Fibroblast of lung (primary cell): ENCODE results near the gene RABGAP1L. TPM values are rescaled to one million over a fixed set of nuclear protein-coding genes. Genes with fewer than 3 reads are reported as not detected.
"Not testable (repeated sequence)": the region's sequence is repeated elsewhere in the genome, so short reads cannot be mapped to it uniquely, and the experiment has no call there.

Experiments
- DNase-seq, 2 donors: peaks; one replicate each; pipeline versions ENCODE4 v3.0.0 to v3.0.0-alpha.2; 2010; ENCODE audit warnings: low read depth in 2 of 2
- H2AFZ ChIP-seq: 2 replicates; pipeline ENCODE4 v1.5.1; 2012; ENCODE audit warnings: low read length, control low read depth, inconsistent platforms
- H3K27ac ChIP-seq: 2 replicates; pipeline ENCODE4 v1.5.1; 2011; ENCODE audit warnings: low read length, control low read depth; ENCODE audit not compliant: insufficient read depth
- H3K27me3 ChIP-seq: 2 replicates; pipeline ENCODE4 v1.5.1; 2011; ENCODE audit warnings: mild to moderate bottlenecking, low read length; ENCODE audit not compliant: control insufficient read depth, insufficient read depth
- H3K36me3 ChIP-seq: 2 replicates; pipeline ENCODE4 v1.5.1; 2011; ENCODE audit warnings: low read length; ENCODE audit not compliant: control insufficient read depth, insufficient read depth
- H3K4me1 ChIP-seq: 2 replicates; pipeline ENCODE4 v1.5.1; 2011; ENCODE audit warnings: low read length; ENCODE audit not compliant: control insufficient read depth, insufficient read depth; ENCODE audit errors: extremely low read depth
- H3K4me2 ChIP-seq: 2 replicates; pipeline ENCODE4 v1.5.1; 2011; ENCODE audit warnings: low read length, control low read depth; ENCODE audit not compliant: insufficient read depth; ENCODE audit errors: extremely low read depth
- H3K4me3 ChIP-seq, 4 experiments: fragments of 200-600 bp in 1 of 4; sonication (generic) in 1 of 4; replicated peaks in 1 of 4; 2 replicates each; pipeline ENCODE4 v1.5.1; 2011 to 2016; ENCODE audit warnings: low read length in 4 of 4, low read depth in 3 of 4, mild to moderate bottlenecking in 3 of 4, control low read depth in 2 of 4, inconsistent platforms in 1 of 4, mixed read lengths in 1 of 4; ENCODE audit not compliant: insufficient read depth in 1 of 4; ENCODE audit errors: control extremely low read depth in 1 of 4
- H3K79me2 ChIP-seq: 2 replicates; pipeline ENCODE4 v1.5.1; 2012; ENCODE audit warnings: mild to moderate bottlenecking, low read length, inconsistent platforms; ENCODE audit not compliant: control insufficient read depth, insufficient read depth
- H3K9ac ChIP-seq: 2 replicates; pipeline ENCODE4 v1.5.1; 2011; ENCODE audit warnings: mild to moderate bottlenecking, low read length, control low read depth; ENCODE audit not compliant: insufficient read depth
- H3K9me3 ChIP-seq: 2 replicates; pipeline ENCODE4 v1.5.1; 2012; ENCODE audit warnings: low read depth, low read length; ENCODE audit not compliant: control insufficient read depth, insufficient read depth
- H4K20me1 ChIP-seq: 2 replicates; pipeline ENCODE4 v1.5.1; 2011; ENCODE audit warnings: low read length; ENCODE audit not compliant: control insufficient read depth, insufficient read depth; ENCODE audit errors: extremely low read depth
- CTCF ChIP-seq, 2 donors: IDR thresholded peaks in 1 of 2; conservative IDR thresholded peaks in 1 of 2; 1 replicate in 1 of 2; 2 replicates in 1 of 2; pipeline ENCODE4 v1.5.1; 2011 to 2012; ENCODE audit warnings: low read length in 2 of 2, control low read depth in 1 of 2, inconsistent platforms in 1 of 2, low read depth in 1 of 2, mild to moderate bottlenecking in 1 of 2
- EZH2 ChIP-seq: IDR thresholded peaks from 2 replicates; pipeline ENCODE4 v1.5.1; 2012; ENCODE audit warnings: low read length, control low read depth, mild to moderate bottlenecking; ENCODE audit errors: missing control alignments
- polyA plus RNA-seq, 2 donors: library from polyadenylated mRNA; depleted of rRNA in 1 of 2; stranded (reverse) in 1 of 2; unstranded in 1 of 2; fragments of >200 nt; gene quantifications; 2 replicates each; pipeline ENCODE4 v1.2.1, GENCODE V29; 2011 to 2012; ENCODE audit warnings: missing spikeins in 1 of 2
- total RNA-seq: library from RNA; depleted of rRNA; stranded (reverse); fragments of >200 nt; gene quantifications from 2 replicates; pipeline ENCODE4 v1.2.1, GENCODE V29; 2014

RABGAP1L gene
- total and polyA plus RNA-seq, 2 donors (not counting 1 experiment from before 2014, with no cell fraction given): 33.8 to 36.5 TPM

- H3K79me2 ChIP-seq: no peaks in the 10 kb centered on the region
Measured at GRCh38 chr1:174136714-174137113, 22.6 kb upstream of the RABGAP1L start.

DNA sequence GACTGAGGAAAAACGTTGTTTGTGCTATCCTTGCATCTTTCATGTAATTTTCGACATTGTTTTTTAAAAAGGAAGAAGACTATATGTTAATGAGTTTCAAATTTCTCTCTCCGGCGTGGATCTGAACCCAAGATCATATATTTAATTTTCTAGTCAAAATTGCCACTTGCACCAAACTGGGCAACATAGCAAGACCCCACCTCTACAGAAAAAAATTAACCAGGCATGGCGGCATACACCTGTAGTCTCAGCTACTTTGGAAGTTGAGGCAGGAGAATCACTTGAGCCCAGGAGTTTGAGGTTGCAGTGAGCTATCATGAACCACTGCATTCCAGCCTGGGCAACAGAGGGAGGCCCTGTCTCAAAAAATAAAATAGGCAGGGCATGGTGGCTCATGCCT is 16.5 kb upstream of the RABGAP1L start:
- Histone ChIP-seq H3K9ac (no peak overlapping the region), H3K4me1 (no peaks in the 10 kb centered on the region), H4K20me1 (no peaks in the 10 kb centered on the region), H3K9me3 (no peaks in the 10 kb centered on the region), H3K4me3 (no peak overlapping the region), H3K27me3 (peaks cover 3% of the 10 kb centered on the region), H3K27ac (no peak overlapping the region), H3K4me2 (no peak overlapping the region), H3K36me3 (no peaks in the 10 kb centered on the region), H3K79me2 (no peaks in the 10 kb centered on the region), H2AFZ (no peak overlapping the region)
- TF ChIP-seq EZH2 (no peak), CTCF (conservative IDR thresholded peaks at IDR 0.05 in 1 of 2, IDR thresholded peaks at IDR 0.05 in 1 of 2; ENCODE audit: low read depth in 1 of 2, low read length in 2 of 2) (no peak)
- no peak for DNase-seq

More at GRCh38 chr1:174136714-174137113, 22.6 kb upstream of the RABGAP1L start:
- no peaks in the 10 kb centered on the region for H3K27me3 ChIP-seq
- H3K4me2 ChIP-seq: no peak overlapping the region
- TF ChIP-seq EZH2: no peak
- no peak for TF ChIP-seq CTCF (conservative IDR thresholded peaks at IDR 0.05 in 1 of 2, IDR thresholded peaks at IDR 0.05 in 1 of 2; ENCODE audit: low read depth in 1 of 2, low read length in 2 of 2)
- H3K36me3 ChIP-seq: no peaks in the 10 kb centered on the region
- H3K27ac ChIP-seq: no peak overlapping the region
- no peaks in the 10 kb centered on the region for H3K4me1 ChIP-seq
- DNase-seq: no peak
- no peak overlapping the region for H3K9ac ChIP-seq
- H4K20me1 ChIP-seq: no peaks in the 10 kb centered on the region
- H2AFZ ChIP-seq: no peak overlapping the region
- no peak overlapping the region for H3K4me3 ChIP-seq
- no peaks in the 10 kb centered on the region for H3K9me3 ChIP-seq

DNA sequence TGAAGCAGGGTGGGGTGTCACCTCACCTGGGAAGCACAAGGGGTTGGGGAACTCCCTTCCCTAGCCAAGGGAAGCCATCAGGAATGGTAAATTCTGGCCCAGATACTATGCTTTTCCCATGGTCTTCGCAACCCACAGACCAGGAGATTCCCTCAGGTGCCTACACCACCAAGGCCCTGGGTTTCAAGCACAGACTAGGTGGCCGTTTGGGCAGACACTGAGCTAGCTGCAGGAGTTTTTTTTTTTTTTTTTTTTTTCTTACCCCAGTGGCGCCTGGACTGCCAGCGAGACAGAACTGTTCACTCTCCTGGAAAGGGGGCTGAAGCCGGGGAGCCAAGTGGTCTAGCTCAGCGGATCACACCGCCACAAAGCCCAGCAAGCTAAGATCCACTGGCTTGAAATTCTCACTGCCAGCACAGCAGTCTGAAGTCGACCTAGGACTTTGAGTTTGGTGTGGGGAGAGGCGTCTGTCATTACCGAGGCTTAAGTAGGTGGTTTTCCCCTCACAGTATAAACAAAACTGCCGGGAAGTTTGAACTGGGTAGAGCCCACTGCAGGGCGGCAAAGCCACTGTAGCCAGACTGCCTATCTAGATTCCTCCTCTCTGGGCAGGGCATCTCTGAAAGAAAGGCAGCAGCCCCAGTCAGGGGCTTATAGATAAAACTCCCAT is 15.5 kb upstream of the RABGAP1L start:
- H3K4me1 ChIP-seq, H3K27ac ChIP-seq, H3K36me3 ChIP-seq, DNase-seq, H3K27me3 ChIP-seq, H3K4me2 ChIP-seq, H3K9ac ChIP-seq, H2AFZ ChIP-seq, H4K20me1 ChIP-seq, H3K79me2 ChIP-seq, H3K4me3 ChIP-seq, H3K9me3 ChIP-seq: not testable (repeated sequence)

DNA sequence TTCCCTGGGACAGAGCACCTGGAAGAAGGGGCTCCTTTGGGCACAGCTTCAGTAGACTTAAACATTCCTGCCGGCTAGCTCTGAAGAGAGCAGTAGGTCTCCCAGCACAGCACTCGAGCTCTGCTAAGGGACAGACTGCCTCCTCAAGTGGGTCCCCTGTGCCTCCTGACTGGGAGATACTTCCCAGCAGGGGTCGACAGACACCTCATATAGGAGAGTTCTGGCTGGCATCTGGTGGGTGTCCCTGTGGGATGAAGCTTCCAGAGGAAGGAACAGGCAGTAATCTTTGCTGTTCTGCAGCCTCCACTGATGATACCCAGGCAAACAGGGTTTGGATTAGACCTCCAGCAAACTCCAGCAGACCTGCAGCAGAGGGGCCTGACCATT is 14.9 kb upstream of the RABGAP1L start:
- H3K4me3 ChIP-seq, H3K79me2 ChIP-seq, H3K27me3 ChIP-seq, H3K36me3 ChIP-seq, H3K9ac ChIP-seq, DNase-seq, H3K4me1 ChIP-seq, H3K9me3 ChIP-seq, H4K20me1 ChIP-seq, H3K4me2 ChIP-seq, H3K27ac ChIP-seq, H2AFZ ChIP-seq: not testable (repeated sequence)
